AG04450 (cell line): ENCODE results near the gene RARS1. TPM values are rescaled to one million over a fixed set of nuclear protein-coding genes. Genes with fewer than 3 reads are reported as not detected.

Experiments
- CTCF ChIA-PET: fragments of 300-600, 350-600 bp; formaldehyde crosslinking; extraction: SDS; loops from one replicate; lab custom pipeline; 2022; ENCODE audit warnings: antibody characterized with exemption, inconsistent platforms; lab: Charles Lee
- POLR2A ChIA-PET: fragments of 350-600 bp; formaldehyde crosslinking; extraction: SDS; loops from one replicate; lab custom pipeline; 2021; ENCODE audit warnings: antibody characterized with exemption, inconsistent platforms; lab: Yijun Ruan, JAX
- DNase-seq: peaks from one replicate; pipeline ENCODE4 v3.0.0-alpha.2; 2011; ENCODE audit warnings: low read depth, low spot score
- H3K27ac ChIP-seq: one replicate; pipeline ENCODE4 v1.5.1; 2012; ENCODE audit warnings: low read depth, low read length, control low read depth
- H3K27me3 ChIP-seq: one replicate; pipeline ENCODE4 v1.6.0; 2012; ENCODE audit warnings: low read length; ENCODE audit not compliant: control insufficient read depth, insufficient read depth
- H3K4me3 ChIP-seq: 2 replicates; pipeline ENCODE4 v1.5.1; 2011; ENCODE audit warnings: mild to moderate bottlenecking, low read depth, low read length, control low read depth
- H3K9me3 ChIP-seq: 2 replicates; pipeline ENCODE4 v1.5.1; 2012; ENCODE audit warnings: low read length; ENCODE audit not compliant: control insufficient read depth, insufficient read depth
- polyA plus RNA-seq: library from polyadenylated mRNA; depleted of rRNA; stranded (reverse); fragments of >200 nt; gene quantifications from 2 replicates; pipeline ENCODE4 v1.2.3, GENCODE V29; 2011
- TF ChIP-seq, protein P1 (sequence below): IDR thresholded peaks from 2 replicates; pipeline ENCODE4 v1.5.1; 2011; ENCODE audit warnings: low read depth, low read length, control low read depth, inconsistent platforms

RARS1 gene
- polyA plus RNA-seq, 1 experiment: 147 TPM

DNA sequence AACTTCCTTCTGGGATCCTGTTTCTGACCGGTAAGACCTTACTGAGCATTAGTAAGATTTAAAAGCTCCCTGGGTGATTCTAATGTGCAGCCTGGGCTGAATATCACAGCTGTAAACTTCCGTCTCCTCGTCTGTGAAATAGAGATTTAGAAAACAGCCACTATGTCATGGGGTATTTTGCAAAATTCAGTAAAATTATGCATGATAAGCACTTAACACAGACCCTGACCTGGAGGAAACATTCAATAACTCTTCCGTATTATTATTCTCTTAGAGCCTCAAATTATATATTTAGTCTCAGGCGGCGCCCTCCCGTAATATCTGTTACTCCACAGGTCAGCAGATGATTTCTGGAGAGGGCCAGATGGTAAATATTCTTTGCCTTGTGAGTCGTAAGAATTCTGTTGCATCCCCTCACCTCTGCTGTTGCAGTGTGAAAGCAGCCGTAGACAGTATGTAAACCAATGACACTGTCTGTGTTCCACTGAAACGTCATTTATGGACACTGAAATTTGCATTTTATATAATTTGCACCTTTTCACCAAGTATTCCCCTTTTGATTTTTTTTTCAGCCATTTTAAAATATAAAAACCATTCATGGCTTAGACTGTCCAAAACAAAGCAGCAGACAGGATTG is 39.2 kb upstream of the RARS1 start:
- TF ChIP-seq, protein P1, sequence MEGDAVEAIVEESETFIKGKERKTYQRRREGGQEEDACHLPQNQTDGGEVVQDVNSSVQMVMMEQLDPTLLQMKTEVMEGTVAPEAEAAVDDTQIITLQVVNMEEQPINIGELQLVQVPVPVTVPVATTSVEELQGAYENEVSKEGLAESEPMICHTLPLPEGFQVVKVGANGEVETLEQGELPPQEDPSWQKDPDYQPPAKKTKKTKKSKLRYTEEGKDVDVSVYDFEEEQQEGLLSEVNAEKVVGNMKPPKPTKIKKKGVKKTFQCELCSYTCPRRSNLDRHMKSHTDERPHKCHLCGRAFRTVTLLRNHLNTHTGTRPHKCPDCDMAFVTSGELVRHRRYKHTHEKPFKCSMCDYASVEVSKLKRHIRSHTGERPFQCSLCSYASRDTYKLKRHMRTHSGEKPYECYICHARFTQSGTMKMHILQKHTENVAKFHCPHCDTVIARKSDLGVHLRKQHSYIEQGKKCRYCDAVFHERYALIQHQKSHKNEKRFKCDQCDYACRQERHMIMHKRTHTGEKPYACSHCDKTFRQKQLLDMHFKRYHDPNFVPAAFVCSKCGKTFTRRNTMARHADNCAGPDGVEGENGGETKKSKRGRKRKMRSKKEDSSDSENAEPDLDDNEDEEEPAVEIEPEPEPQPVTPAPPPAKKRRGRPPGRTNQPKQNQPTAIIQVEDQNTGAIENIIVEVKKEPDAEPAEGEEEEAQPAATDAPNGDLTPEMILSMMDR: no peak
- Histone ChIP-seq H3K4me3 (no peak overlapping the region), H3K27me3 (no peaks in the 10 kb centered on the region), H3K9me3 (no peaks in the 10 kb centered on the region), H3K27ac (no peak overlapping the region)
- ChIA-PET POLR2A (no interaction called here), CTCF (no interaction called here)
- no peak for DNase-seq

DNA sequence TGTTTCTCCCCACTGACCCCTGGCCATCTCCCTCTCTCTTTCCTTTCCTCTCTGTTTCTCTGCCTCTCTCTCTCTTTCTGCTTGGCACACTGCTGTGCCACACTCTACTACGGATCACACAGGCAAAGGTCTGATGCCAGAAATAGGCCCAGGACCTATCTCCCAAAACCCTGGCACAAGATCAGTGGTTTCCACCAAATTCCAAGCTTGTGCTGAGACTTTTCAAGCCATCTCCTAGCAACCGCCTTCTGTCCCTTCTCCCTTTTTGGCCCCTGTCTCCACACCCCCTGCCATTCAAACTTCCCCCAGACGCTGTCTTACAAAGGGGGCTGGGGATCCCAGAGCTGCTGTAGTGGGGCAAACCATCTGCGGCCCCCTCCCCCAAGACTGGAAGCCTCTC is 38.5 kb upstream of the RARS1 start:
- ChIA-PET POLR2A (no interaction called here), CTCF (no interaction called here)
- no peak for DNase-seq
- no peak overlapping the region for H3K27ac ChIP-seq
- TF ChIP-seq, protein P1: no peak
- H3K4me3 ChIP-seq: no peak overlapping the region
- H3K9me3 ChIP-seq: no peaks in the 10 kb centered on the region
- H3K27me3 ChIP-seq: no peaks in the 10 kb centered on the region

DNA sequence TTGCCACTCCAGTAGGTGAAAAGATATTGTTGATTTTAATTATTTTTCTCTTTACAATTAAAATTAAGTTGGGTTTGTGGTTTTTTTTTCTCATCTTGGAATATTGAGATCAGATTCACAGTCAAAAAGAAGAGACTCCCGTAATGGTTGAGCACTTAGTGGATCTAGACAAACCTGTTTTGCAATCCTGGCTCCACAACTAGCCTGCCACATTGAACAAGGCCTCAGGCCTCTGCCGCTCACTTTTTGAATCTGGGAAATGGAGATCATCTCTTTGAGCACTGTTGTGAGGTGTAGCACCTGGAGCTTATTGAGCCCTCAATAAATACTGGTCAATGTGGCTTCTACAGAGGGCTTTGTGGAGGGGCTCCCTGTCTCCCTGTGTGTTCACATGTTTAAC is 37.1 kb upstream of the RARS1 start:
- DNase-seq: no peak
- Histone ChIP-seq H3K27me3 (no peaks in the 10 kb centered on the region), H3K27ac (no peak overlapping the region), H3K9me3 (no peaks in the 10 kb centered on the region), H3K4me3 (no peak overlapping the region)
- POLR2A ChIA-PET: interaction anchor here (0.5 kb wide), 1 partner anchor 154 kb away, joined by 3 read pairs; no protein-coding TSS in a partner anchor
- TF ChIP-seq, protein P1: no peak
- CTCF ChIA-PET: no interaction called here

DNA sequence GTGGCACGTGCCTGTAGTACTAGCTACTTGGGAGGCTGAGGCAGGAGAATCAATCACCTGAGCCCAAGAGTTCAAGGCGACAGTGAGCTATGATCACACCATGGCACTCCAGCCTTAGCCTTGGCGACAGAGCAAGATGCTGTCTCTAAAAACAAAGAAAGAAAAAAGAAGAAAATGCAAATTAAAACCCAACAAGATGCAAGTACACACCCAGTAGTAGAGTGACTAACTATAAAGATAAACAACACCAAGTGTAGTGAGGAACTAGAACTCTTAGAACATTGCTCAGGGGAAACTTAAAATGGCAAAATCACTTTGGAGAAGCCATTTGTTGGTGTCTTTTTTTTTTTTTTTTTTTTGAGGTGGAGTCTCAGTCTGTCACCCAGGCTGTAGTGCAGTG is 34.7 kb upstream of the RARS1 start:
- no peak for DNase-seq
- TF ChIP-seq, protein P1: no peak
- POLR2A ChIA-PET: no interaction called here
- Histone ChIP-seq H3K27ac (no peak overlapping the region), H3K4me3 (no peak overlapping the region), H3K27me3 (no peaks in the 10 kb centered on the region), H3K9me3 (no peaks in the 10 kb centered on the region)
- CTCF ChIA-PET: interaction anchor here (1.0 to 1.5 kb wide), 2 partner anchors 13 to 182 kb away, joined by 3 to 4 read pairs; no protein-coding TSS in a partner anchor

DNA sequence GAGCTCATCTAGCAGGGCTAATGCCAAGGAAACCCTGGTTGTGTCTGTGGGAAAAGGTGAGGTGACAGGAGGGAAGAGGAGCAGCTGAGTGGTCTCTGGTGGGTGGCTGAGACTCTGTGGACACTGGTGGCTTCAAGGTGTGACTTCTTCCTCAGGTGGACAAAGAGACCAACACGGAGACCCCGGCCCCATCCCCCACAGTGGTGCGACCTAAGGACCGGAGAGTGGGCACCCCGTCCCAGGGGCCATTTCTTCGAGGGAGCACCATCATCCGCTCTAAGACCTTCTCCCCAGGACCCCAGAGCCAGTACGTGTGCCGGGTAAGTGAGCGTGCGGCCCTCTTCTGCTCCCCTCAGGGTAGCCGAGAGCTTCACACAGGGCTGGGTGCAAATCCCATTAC is 31.1 kb upstream of the RARS1 start:
- Histone ChIP-seq H3K4me3 (no peak overlapping the region), H3K9me3 (no peaks in the 10 kb centered on the region; the same call in 1 of the 2 replicates), H3K27ac (no peak overlapping the region), H3K27me3 (no peaks in the 10 kb centered on the region)
- TF ChIP-seq, protein P1: no peak
- CTCF ChIA-PET: interaction anchor here (0.5 kb wide), 1 partner anchor 143 kb away, joined by 4 read pairs; no protein-coding TSS in a partner anchor
- POLR2A ChIA-PET: no interaction called here
- DNase-seq: no peak
